ENCODE measurements around the gene CYP2W1. TPM values are rescaled to one million over a fixed set of nuclear protein-coding genes. Genes with fewer than 3 reads are reported as not detected.

CYP2W1 gene
- total RNA-seq, 1 donor from 2014 or later = 15.3 TPM

DNA sequence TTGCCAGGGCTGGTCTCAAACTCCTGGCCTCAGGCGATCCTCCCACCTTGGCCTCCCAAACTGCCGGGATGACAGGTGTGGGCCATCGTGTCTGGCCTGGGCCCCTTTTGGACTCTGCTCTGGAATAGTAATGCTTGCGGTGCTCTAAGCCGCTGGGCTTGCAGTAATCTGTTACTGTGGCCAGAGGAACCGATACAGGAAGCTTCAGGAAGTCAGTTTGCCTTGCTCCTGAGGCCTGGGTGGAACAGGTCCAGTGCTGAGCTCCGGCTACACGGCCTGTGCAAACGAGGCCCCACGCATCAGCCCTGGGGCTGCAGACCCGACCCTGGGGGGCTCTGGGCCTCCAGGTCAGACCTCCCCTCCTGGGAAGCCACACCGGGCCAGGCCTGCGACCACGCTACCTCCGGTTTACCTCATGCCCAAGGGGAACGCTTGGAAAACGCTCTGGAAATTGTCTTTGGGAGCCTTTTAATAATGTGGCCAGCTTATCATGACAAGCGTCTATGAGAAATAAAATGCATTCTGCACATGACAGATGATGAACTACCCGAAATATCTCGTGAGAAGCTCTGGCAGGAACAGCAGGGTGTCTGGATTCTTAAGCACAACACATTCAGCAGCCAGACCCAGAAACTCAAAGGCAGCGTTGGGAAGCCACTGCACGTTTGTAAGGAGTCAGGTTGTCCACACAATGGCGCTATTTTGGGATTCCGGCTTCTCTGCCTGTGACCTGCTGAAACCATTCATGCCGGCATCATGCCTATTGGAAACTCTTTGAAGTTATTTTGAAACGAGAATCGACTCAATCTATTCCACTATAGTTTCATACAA, 18.4 kb upstream of the CYP2W1 start:
- no peaks in the 10 kb centered on the region for H3K9me3 Mint-ChIP-seq
- H3K4me1 Mint-ChIP-seq (ENCODE audit: unreplicated experiment) = peaks cover 14% of the 10 kb centered on the region
- no peak overlapping the region for H3K4me3 Mint-ChIP-seq
- H3K27ac Mint-ChIP-seq = peak overlapping the region; percentile 75
- no peak for DNase-seq (ENCODE audit: extremely low spot score, unreplicated experiment)
- TF ChIP-seq, protein P1, sequence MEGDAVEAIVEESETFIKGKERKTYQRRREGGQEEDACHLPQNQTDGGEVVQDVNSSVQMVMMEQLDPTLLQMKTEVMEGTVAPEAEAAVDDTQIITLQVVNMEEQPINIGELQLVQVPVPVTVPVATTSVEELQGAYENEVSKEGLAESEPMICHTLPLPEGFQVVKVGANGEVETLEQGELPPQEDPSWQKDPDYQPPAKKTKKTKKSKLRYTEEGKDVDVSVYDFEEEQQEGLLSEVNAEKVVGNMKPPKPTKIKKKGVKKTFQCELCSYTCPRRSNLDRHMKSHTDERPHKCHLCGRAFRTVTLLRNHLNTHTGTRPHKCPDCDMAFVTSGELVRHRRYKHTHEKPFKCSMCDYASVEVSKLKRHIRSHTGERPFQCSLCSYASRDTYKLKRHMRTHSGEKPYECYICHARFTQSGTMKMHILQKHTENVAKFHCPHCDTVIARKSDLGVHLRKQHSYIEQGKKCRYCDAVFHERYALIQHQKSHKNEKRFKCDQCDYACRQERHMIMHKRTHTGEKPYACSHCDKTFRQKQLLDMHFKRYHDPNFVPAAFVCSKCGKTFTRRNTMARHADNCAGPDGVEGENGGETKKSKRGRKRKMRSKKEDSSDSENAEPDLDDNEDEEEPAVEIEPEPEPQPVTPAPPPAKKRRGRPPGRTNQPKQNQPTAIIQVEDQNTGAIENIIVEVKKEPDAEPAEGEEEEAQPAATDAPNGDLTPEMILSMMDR (conservative IDR thresholded peaks at IDR 0.05) = peak; percentile 38
- no peaks in the 10 kb centered on the region for H3K27me3 Mint-ChIP-seq
- peaks cover 4% of the 10 kb centered on the region for H3K36me3 Mint-ChIP-seq

DNA sequence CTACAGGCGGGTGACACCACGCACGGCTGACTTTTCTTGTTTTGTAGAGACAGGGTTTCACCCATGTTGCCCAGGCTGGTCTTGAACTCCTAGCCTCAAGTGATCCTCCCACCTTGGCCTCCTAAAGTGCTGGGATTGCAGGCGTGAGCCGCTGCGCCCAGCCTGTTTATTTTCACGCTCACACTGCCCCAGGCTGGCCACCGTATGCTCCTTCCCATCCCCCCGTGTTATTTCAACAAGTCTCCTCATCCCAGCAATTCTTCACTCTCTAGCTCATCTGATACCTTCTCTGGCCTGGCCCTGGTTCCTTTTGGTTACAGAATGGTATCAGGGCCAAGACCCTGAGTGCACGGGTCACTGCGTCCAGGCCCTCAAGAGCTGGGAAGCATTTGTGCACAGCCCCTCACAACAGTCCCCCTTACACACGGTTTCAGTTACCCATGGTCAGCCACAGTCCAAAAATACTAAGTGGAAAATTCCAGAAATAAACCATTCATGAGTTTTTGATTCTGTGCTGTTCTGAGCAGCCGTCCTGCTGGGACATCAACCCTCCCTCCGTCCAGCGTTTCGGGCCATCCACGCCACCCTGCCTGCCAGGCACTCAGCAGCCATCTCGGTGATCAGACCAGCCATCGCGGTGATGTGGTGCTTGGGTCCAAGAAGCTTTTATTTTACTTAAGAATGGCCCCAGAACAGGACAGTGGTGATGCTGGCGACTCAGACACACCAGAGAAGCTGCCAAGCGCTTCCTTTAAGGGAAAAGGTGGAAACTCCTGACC, 16.5 kb upstream of the CYP2W1 start:
- Mint-ChIP-seq H3K27me3 (no peaks in the 10 kb centered on the region), H3K36me3 (peaks cover 4% of the 10 kb centered on the region), H3K4me3 (no peak overlapping the region), H3K4me1 (ENCODE audit: unreplicated experiment) (peaks cover 12% of the 10 kb centered on the region), H3K27ac (peak overlapping the region; percentile 8), H3K9me3 (no peaks in the 10 kb centered on the region)
- TF ChIP-seq, protein P1 (conservative IDR thresholded peaks at IDR 0.05) = no peak
- no peak for DNase-seq (ENCODE audit: extremely low spot score, unreplicated experiment)

DNA sequence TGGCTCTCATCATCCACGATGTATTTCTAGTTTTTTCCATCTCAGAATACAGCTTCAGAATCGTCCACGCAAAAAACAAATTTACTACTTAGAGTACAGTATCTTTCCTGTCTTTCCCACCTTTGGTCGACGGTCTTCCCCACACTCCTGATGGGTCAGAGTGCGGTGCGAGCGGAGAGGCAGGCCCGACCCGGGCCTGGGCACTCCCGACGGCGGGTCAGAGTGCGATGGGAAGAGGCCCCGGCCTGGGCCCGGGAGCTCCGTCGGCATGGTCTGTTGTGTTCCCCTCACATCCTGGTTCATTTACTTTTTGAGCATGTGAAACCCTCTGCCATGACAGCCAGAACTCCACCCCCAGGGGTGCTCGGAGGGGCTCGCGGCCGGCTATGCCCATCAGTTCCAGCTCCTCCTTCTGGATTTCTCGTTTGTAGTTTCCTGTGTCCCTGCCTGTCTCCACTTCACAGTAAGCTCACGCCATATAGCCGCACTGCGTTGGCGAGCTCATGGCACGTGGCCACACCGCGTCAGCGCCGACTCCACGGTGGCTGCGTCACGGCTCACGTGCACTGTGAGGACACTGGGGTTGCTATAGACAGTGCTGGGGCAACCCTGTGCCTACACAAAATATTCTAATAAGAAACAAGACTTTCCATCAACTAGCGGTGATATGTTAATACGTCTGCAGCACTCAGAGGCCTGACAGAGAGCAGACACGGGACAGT, 15.5 kb upstream of the CYP2W1 start:
- H3K27me3 Mint-ChIP-seq = no peaks in the 10 kb centered on the region
- TF ChIP-seq, protein P1 (conservative IDR thresholded peaks at IDR 0.05) = no peak
- DNase-seq (ENCODE audit: extremely low spot score, unreplicated experiment) = no peak
- H3K4me3 Mint-ChIP-seq = no peak overlapping the region
- H3K27ac Mint-ChIP-seq = peak overlapping the region; percentile 43
- H3K4me1 Mint-ChIP-seq (ENCODE audit: unreplicated experiment) = peaks cover 12% of the 10 kb centered on the region
- H3K9me3 Mint-ChIP-seq = no peaks in the 10 kb centered on the region
- peaks cover 4% of the 10 kb centered on the region for H3K36me3 Mint-ChIP-seq

DNA sequence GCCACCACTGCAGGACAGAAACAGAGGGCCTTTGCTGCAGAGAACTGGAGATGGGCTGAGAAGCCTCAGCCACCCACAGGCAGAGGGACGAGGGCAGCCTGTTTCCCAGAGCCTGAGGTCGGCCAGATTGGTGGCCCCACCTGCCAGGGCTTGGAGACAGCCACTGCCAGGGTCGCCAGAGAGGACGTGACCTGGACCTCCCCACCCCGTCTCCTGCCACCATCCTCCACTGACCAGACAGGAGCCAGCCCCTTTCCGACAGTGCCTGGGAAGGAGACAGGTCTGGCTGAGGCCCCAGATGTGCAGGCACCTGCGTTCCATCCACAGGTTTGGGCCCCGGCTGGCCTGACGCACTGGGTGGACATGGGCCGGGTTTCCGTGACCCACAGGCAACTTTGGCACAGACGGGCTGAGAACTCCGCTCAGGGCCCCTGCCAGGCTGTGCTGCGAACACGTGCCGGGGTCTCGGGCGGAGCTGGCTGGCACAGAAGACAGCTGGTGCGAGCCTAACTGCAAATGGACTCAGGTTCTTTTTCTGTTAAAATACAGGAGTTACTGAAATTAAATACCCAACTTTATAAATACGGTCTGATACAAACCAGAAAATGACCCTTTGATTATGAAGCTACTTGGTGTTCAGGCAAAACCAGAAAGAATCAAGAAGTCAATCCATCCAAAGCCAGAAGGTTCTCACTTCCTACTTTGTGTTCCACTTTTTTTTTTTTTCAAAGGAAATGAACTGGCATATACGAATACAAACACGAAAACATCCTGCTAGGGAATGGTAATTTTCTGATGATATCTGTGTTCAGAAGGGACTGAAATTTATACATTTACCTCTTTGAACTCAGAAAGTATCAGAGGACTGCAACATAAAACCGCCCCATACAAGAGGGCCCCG, 14.5 kb upstream of the CYP2W1 start:
- Mint-ChIP-seq H3K27me3 (no peaks in the 10 kb centered on the region), H3K27ac (no peak overlapping the region), H3K4me3 (no peak overlapping the region), H3K36me3 (peaks cover 4% of the 10 kb centered on the region), H3K4me1 (ENCODE audit: unreplicated experiment) (peaks cover 12% of the 10 kb centered on the region), H3K9me3 (no peaks in the 10 kb centered on the region)
- DNase-seq (ENCODE audit: extremely low spot score, unreplicated experiment) = no peak
- TF ChIP-seq, protein P1 (conservative IDR thresholded peaks at IDR 0.05) = no peak

DNA sequence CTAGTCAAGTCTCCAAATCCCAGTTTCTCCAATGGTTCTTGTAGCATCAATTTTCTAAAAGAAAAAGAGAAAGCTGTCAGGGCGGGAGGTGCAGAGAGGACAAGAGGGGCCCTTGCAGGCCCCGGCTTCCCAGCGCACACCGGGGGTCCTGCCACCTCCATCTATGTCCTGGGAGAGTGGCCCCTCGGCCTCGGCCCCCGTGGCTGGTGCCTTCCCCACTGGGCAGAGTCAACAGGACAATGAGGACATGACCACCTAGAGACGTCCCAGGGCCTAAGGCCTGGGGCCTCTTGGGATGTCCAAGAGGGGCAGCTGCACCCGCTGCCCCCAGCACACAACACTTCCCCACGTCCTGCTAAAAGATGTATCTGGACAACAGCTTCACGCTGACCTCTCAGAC, 13.6 kb upstream of the CYP2W1 start:
- no peak for DNase-seq (ENCODE audit: extremely low spot score, unreplicated experiment)
- TF ChIP-seq, protein P1 (conservative IDR thresholded peaks at IDR 0.05) = no peak
- Mint-ChIP-seq H3K36me3 (peaks cover 4% of the 10 kb centered on the region), H3K27me3 (no peaks in the 10 kb centered on the region), H3K4me1 (ENCODE audit: unreplicated experiment) (peaks cover 15% of the 10 kb centered on the region), H3K9me3 (no peaks in the 10 kb centered on the region), H3K4me3 (no peak overlapping the region), H3K27ac (no peak overlapping the region)
